HFF-Myc (cell line): ENCODE data around the gene RAE1.

Source experiments
- DNase-seq: peaks from one replicate; pipeline ENCODE4 v3.0.0-alpha.2; 2011; ENCODE audit warnings: low read depth; ENCODE audit errors: extremely low read depth
- H3K4me3 ChIP-seq: replicated peaks from 2 replicates; pipeline ENCODE4 v1.5.1; 2011; ENCODE audit warnings: low read depth, mild to moderate bottlenecking, control low read depth, low read length
- TF ChIP-seq, protein P1 (sequence below): IDR thresholded peaks from 2 replicates; pipeline ENCODE4 v1.5.1; 2012; ENCODE audit warnings: mild to moderate bottlenecking, low read depth, low read length, control low read depth; ENCODE audit errors: missing control alignments

Gene RAE1

DNA sequence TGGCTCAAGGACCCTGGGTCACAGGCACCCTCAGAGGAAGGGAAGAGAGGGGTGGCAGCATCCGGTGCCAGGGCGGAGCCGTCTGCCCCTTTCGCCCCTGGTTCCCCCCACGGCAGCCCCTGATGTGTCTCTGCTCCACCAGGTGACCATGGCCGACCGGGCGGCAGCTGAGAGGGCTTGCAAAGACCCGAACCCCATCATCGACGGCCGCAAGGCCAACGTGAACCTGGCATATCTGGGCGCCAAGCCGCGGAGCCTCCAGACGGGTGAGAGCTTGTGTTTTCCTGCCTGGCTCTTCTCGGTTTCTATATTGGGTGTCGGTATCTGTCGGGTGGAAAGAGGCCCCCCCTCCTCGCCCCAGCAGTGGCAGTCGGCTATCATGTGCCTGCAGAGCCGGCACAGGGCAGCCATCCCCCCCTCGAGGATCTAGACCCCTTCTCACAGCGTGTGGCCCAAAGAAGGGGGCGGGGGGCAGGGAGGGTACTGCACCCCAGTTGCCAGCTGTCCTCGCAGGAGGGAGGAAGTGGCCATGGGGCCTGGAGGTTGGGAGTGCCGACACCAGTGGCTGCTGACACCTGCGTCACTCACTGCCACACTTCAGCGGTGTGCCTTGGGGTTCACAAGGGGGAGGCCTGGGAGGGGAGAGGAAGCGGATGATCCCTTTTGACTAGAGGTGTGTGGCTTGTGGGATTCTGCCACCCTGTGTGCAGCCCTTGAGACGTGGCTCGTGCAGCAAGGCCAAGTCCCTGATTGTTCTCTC lies 41.6 kb downstream of the RAE1 start:
- peak overlapping the region; percentile 71 for H3K4me3 ChIP-seq

GRCh38 chr20:57393321-57394120 lies 42.5 kb downstream of the RAE1 start:
- TF ChIP-seq, protein P1, sequence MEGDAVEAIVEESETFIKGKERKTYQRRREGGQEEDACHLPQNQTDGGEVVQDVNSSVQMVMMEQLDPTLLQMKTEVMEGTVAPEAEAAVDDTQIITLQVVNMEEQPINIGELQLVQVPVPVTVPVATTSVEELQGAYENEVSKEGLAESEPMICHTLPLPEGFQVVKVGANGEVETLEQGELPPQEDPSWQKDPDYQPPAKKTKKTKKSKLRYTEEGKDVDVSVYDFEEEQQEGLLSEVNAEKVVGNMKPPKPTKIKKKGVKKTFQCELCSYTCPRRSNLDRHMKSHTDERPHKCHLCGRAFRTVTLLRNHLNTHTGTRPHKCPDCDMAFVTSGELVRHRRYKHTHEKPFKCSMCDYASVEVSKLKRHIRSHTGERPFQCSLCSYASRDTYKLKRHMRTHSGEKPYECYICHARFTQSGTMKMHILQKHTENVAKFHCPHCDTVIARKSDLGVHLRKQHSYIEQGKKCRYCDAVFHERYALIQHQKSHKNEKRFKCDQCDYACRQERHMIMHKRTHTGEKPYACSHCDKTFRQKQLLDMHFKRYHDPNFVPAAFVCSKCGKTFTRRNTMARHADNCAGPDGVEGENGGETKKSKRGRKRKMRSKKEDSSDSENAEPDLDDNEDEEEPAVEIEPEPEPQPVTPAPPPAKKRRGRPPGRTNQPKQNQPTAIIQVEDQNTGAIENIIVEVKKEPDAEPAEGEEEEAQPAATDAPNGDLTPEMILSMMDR, result no peak
- peak overlapping the region; percentile 71 for H3K4me3 ChIP-seq
- no peak for DNase-seq

More for the DNA sequence above, 41.6 kb downstream of the RAE1 start:
- TF ChIP-seq, protein P1, result no peak
- no peak for DNase-seq

GRCh38 chr20:57394121-57395082 lies 43.3 kb downstream of the RAE1 start:
- no peak overlapping the region for H3K4me3 ChIP-seq
- no peak for DNase-seq
- TF ChIP-seq, protein P1, result no peak

DNA sequence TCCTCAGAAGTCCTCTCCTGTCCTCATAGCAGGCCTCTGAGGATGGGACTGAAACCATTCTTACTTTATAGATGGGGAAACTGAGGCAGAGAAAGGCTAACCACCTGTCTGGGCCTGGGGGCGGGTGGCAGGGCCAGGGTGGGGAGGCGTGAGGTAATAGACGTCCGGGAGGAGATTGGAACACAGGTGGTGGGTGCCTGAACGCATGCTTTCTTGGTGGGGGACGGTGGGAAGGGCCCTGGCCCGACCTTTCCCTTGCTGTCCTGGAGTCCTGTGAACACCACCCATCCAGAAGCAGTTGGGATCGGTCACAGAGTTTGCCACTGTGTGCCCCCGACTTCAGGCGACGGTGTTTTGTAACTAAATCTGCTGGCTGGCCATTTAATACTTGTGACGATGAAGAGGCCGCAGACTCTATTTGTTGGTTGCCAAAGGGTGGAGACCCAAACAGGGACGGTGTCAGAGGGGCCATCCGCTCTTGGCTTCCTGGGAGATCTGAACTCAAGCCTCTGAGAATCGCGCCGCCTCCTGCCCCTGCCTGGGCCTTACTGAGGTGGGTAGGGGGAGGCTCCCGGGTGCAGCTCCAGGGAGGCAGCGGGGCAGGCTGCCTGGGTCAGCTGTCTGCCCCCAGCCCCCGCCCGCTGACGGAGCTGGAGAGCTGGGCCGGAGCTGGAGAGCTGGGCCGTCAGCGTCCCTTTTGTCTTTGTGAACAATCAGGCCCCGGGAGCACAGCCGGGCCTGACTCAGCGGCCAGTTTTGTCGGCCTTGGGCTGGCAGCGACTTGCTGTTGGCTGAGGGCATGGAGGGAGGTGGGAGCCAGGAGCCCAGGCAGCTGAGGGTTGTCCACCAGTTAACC lies 44.3 kb downstream of the RAE1 start:
- no peak for DNase-seq
- H3K4me3 ChIP-seq, result no peak overlapping the region
- TF ChIP-seq, protein P1, result no peak

GRCh38 chr20:57396212-57396983 lies 45.3 kb downstream of the RAE1 start:
- TF ChIP-seq, protein P1, result no peak
- no peak overlapping the region for H3K4me3 ChIP-seq
- no peak for DNase-seq
